ENCODE measurements around the gene GKAP1.
A peak's percentile ranks its signal among the peaks of the same experiment; 100 is the strongest.
"Not testable (repeated sequence)": the region's sequence is repeated elsewhere in the genome, so short reads cannot be mapped to it uniquely, and the experiment has no call there.

The GKAP1 gene

GRCh38 chr9:83817356-83818278 lies at the start of gene GKAP1:
GKAP1 (minus strand) TSS chr9:83817769; CDS start chr9:83806517, 11,252 bp downstream.
- peak; percentile 81 for DNase-seq

DNA sequence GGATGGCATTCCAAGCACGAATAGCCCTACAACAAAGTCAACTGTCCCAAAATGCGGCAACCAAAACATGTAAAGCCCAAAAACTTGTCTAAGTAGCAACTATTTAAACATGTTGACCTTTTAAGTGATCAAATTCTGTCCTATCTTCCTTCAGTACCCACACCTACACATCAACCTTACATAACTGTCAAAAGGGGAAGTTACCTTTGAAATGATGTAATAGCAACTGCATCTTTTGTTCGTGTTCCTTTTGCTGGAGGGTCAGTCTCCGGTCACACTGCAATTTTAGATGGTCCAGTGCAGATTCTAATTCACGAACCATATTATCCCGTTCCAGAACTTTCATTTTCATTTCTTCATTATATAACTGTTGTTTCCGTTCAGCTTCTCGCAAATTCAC lies 32.3 kb upstream of the GKAP1 start:
- DNase-seq: not testable (repeated sequence)

DNA sequence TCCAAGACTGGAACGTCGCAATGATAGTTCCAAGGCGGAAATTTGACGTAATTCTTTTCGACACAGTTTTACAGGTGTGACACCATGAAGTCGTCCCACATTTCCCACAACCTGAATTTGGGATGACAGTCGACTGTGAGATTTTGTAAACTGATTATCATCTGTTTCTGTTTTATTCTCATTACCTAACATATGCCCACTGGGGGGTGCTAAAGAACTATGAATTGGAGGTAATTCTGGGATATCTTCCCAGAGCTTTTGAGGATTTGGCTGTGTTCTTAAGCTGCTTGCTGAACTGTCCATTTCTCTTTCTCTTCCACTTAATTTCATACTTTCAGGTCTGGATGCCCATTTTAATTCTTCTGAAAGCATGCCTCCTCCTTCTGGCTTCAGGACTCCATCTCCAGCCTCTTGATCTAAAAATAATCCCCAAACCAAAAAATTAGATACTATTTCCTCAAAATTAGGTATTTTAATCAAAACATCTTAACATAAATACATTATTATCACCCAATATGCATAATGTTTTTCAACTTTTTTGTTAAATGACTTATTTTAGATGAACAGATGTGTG lies 19.6 kb upstream of the GKAP1 start:
- not testable (repeated sequence) for DNase-seq

DNA sequence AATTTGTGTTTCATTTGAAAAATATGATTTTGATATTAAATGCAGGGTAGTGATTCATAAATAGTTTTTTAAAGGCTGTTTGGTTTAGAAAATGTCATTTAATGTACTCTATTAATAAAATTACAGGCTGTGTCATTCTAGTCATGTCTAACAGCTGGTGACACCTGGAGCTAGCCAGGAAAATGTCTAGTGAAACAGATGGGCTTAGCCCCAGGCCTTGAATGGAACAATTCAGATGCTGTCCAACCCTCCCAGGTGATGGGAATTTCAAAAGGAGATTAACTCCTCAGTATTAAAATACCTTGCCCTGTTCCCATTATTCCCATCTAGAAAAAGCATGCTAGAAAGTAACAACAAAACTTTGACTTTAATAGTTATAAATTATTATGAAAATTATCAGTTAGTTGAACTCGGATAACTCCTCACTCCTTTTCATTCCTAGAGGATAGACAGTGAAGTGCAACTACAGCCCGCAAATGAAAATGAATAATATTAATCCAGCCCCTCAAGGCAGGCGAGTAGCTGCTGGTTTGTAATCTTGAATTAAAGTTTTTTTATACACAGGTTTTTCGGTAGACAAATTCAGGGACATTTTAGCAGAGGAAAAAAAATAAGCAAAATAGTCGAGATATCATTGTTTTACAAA lies 13.0 kb upstream of the GKAP1 start:
- DNase-seq: not testable (repeated sequence)

DNA sequence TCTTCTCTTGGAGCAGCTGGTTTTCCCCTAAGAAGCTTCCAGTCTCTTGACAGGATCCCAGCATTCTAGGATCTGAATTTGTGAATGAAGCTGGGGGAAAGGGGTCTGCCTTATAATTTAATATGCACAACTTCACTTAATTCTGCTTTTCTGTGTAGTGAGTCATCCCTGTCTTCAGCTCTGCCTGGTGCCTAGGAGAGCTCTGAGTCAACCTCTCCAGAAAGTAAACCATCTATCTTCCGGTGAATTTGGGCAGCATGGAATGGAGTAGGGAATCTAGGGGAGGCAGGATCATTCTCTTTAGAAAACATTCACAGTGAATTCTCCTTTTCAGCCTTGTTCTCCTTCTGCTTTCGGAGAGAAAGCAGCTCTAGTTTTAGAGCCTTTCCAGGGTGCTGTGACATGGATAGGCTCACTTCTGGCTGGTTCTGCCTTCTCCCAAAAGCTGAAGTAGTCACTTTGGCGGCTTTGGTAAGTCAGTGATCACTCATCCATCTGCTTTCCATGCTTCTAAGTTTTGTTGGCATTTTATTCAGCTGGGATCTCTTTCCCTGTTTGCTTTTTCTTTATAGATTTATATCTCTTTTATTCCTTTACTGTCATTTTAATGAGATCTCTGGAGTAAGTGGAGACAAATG lies 7.5 kb upstream of the GKAP1 start:
- DNase-seq: not testable (repeated sequence)

- DNase-seq: not testable (repeated sequence)
Observed at GRCh38 chr9:83817011-83817355, 586 bp downstream of the GKAP1 start.

GRCh38 chr9:83815120-83815519 lies 2.4 kb downstream of the GKAP1 start:
- not testable (repeated sequence) for DNase-seq

GRCh38 chr9:83809213-83809612 lies 8.4 kb downstream of the GKAP1 start:
- not testable (repeated sequence) for DNase-seq

DNA sequence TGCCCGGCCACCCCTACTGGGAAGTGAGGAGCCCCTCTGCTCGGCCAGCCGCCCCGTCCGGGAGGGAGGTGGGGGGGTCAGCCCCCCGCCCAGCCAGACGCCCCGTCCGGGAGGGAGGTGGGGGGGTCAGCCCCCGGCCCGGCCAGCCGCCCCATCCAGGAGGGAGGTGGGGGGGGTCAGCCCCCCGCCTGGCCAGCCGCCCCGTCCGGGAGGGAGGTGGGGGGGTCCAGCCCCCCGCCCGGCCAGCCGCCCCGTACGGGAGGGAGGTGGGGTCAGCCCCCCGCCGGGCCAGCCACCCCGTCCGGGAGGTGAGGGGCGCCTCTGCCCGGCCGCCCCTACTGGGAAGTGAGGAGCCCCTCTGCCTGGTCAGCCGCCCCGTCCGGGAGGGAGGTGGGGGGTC lies 13.1 kb downstream of the GKAP1 start:
- DNase-seq: not testable (repeated sequence)

- not testable (repeated sequence) for DNase-seq
Observed at GRCh38 chr9:83803941-83804340, 13.6 kb downstream of the GKAP1 start.

DNA sequence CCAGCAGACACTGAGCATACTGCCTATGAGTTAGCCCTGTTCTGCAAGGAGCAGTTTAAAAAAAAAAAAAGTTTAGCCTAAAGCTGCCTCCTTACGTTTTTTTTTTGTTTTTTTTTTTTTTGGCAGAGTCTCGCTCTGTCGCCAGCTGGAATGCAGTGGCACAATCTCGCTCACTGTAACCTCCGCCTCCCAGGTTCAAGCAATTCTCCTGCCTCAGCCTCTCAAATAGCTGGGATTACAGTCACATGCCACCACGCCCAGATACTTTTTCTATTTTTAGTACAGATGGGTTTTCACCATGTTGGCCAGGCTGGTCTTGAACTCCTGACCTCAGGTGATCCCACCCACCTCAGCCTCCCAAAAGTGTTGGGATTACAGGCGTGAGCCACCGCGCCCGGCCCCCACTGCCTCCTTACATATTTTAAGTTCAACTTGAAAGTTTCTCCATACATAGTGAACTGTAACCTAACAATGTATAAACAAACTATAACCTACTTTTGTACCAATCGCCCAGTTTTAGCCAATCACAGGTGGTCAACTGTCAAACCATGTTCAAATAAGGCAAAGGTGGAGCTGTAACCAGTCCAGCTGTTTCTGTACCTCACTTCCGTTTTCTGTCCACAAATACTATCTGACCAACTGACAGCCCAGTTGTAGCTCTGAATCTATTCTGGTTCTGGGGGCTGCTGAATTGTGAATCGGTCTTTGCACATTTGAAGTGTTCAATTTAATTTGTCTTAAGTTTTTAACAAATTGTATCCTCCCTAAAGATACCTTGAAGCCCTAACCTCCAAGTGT lies 17.1 kb downstream of the GKAP1 start:
- no peak for DNase-seq

GRCh38 chr9:83794051-83794450 lies 23.5 kb downstream of the GKAP1 start:
- DNase-seq: no peak

- DNase-seq: no peak
Observed at GRCh38 chr9:83792746-83793145, 24.8 kb downstream of the GKAP1 start.

- no peak for DNase-seq
Observed at GRCh38 chr9:83778164-83778563, 39.4 kb downstream of the GKAP1 start.

DNA sequence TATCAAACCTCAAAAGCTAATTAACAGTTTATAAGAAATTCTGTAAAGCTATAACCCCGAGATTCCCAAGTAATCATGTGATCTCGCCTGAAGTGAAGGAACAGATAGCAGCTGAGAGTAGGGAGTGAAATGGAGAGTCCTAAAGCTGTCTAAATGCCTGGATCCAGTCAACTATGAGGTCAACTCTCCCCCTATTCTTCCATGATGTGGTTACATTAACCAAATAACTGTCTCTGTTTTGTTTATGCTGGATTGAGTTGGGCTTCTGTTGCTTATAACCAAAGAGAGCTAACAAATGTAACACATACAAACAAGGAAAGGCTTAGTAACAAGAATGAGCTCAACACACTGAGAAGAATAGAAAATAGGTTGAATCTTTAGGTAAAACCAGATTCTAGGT lies 41.6 kb downstream of the GKAP1 start:
- DNase-seq: no peak

DNA sequence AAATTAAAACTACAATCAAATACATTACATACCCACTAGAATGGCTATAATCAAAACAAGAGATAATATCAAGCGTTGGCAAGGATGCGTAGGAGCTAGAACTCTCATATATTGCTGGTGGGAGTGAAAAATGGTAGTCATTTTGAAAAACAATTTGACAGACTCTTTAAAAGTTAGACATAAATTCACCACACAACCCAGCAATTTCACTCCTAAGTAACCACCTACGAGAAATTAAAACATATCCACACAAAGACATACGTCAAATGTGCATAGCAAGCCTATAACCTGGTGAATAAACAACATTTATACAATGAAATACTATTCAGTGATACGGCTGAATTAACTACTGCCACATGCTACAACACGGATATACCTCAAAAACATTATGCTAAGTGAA lies 44.7 kb downstream of the GKAP1 start:
- peak; percentile 4 for DNase-seq

DNA sequence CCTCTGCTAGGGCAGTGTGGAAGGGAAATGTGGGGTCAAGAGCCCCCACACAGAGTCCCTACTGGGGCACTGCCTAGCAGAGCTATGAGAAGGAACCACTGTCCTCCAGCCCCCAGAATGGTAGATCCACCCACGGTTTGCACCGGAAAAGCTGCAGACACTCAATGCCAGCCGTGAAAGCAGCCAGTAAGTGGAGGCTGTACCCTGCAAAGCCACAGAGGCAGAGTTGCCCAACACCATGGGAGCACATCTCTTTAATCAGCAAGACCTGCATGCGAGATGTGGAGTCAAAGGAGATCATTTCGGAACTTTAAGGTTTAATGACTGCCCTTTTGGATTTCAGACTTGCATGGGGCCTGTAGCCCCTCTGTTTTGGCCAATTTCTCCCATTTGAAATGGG lies 52.2 kb downstream of the GKAP1 start:
- DNase-seq: no peak

DNA sequence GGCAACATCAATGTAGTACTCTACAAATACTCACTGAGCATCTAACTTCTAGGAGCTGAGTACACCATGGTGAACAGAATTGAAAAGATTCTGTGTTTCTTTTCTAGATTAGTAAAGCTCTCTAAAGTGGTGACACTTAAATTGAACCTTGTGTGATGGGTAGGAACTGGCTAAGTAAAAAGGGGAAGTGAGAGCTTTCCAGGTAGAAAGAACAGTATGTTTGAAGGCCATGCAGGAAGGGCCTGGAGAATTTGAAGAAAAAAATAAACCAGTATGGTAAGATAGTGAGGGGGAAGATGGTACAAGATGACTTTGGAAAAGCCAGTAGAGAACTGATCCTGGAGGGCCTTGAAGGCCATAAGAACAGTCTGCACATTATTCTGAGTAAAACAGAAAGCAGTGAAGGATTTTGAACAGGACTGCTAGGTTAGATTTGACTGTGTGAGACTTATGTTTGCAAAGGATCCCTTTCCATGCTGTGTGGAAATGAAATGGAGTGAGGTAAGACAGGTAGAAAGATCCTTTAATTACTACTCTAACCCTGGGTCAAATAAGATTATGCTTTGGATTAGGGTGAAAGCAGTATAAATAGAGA lies 63.1 kb downstream of the GKAP1 start:
- DNase-seq: peak; percentile 39

GRCh38 chr9:83749706-83750105 lies 67.9 kb downstream of the GKAP1 start:
- peak; percentile 18 for DNase-seq

GRCh38 chr9:83744206-83744605 lies 73.4 kb downstream of the GKAP1 start:
- DNase-seq: no peak

DNA sequence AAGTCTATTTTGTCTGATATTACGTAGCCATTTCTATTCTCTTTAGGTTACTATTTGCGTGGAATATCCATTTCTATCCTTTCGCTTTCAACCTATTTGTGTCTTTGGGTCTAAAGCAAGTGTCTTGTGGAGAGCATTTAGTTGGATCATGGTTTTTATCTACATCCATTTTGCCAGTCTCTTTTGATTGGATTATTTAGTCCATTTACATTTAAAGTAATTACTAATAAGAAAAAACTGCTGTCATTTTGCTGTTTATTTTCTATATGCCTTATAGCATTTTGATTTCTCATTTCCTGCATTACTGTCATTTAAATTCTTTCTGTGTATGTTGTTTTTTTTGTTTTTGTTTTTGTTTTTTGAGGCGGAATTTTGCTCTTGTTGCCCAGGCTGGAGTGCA lies 83.8 kb downstream of the GKAP1 start:
- DNase-seq: no peak

All from activated CD4-positive, alpha-beta T cell treated with anti-CD3 and anti-CD28 coated beads, Interleukin-10, Interleukin-2, amounts not matched to agents 100 ng/mL and 50 ng/mL, durations not matched to agents 16 hours and 8 hours (primary cell).